ENCODE data around the gene MSMB.
A peak's percentile ranks its signal among the peaks of the same experiment; 100 is the strongest.

Gene MSMB

DNA sequence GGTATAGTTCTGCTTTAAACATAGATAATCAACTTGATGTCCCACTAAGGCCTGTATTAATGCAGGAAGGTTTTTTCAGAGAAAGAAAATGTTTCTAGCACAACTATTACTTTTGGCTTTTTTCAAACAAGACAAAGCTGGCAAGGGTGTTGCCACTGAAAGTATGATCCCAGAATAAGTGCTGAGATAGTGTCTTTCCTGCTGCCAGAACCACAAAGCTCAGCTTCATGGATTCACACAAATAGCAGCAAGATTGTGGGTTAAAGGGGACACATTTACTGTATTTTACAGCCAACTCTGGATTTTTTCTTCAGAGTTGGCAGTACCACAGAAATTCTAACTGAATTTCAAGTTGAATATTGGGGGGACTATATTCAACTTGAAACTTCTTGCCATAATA lies 20.0 kb downstream of the MSMB start:
- Histone ChIP-seq H3K4me1 (ENCODE audit: control insufficient read depth, low read depth, low read length) (peaks cover 16% of the 10 kb centered on the region), H3K36me3 (ENCODE audit: control insufficient read depth, low read depth, low read length) (no peaks in the 10 kb centered on the region), H3K27me3 (ENCODE audit: control insufficient read depth, insufficient read depth, low read length) (no peaks in the 10 kb centered on the region), H3K9ac (ENCODE audit: low read length) (no peak overlapping the region), H3K4me3 (ENCODE audit: low read length) (no peak overlapping the region), H3K9me3 (ENCODE audit: control insufficient read depth, low read depth, low read length) (no peaks in the 10 kb centered on the region), H3K27ac (ENCODE audit: low read length) (no peak overlapping the region)

DNA sequence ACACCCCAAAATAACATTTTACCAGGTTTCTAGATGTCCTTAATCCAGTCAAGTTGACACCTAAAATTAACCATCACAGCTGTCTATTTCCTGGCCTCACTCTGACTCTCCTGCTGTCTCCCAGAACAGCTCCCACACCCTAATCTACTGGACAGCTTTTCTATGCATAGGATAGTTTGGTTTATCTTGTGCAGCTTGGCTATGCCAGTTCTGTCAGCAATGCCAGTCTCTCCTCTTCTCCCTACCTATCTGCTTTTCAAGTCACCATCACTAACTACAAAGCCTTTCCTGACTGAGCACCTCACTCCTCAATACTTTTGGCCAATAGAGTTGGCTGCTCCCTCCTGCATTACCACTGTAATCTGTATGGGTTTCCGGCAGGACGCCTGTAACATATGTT lies 20.7 kb downstream of the MSMB start:
- Histone ChIP-seq H3K4me3 (ENCODE audit: low read length) (no peak overlapping the region), H3K9me3 (ENCODE audit: control insufficient read depth, low read depth, low read length) (no peaks in the 10 kb centered on the region), H3K4me1 (ENCODE audit: control insufficient read depth, low read depth, low read length) (peaks cover 13% of the 10 kb centered on the region), H3K9ac (ENCODE audit: low read length) (no peak overlapping the region), H3K36me3 (ENCODE audit: control insufficient read depth, low read depth, low read length) (no peaks in the 10 kb centered on the region), H3K27ac (ENCODE audit: low read length) (no peak overlapping the region), H3K27me3 (ENCODE audit: control insufficient read depth, insufficient read depth, low read length) (no peaks in the 10 kb centered on the region)

DNA sequence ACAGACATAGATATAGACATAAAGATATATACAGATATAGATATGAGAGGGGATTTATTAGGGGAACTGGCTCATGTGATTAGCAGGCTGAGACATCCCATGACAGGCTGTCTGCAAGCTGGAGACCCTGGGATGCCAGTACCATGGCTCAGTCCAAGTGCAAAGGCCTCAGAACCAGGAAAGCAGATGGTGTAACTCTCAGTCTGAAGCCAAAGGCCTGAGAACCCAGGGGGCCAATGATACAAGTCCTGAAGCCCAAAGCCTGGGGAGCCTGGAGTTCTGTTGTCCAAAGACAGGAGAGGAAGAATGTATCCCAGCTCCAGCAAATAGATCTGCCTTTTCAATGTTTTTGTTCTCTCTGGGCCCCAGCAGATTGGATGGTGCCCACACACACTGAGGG lies 21.1 kb downstream of the MSMB start:
- Histone ChIP-seq H3K27ac (ENCODE audit: low read length) (no peak overlapping the region), H3K4me3 (ENCODE audit: low read length) (no peak overlapping the region), H3K4me1 (ENCODE audit: control insufficient read depth, low read depth, low read length) (peaks cover 13% of the 10 kb centered on the region), H3K9me3 (ENCODE audit: control insufficient read depth, low read depth, low read length) (no peaks in the 10 kb centered on the region), H3K9ac (ENCODE audit: low read length) (no peak overlapping the region), H3K27me3 (ENCODE audit: control insufficient read depth, insufficient read depth, low read length) (no peaks in the 10 kb centered on the region), H3K36me3 (ENCODE audit: control insufficient read depth, low read depth, low read length) (no peaks in the 10 kb centered on the region)

DNA sequence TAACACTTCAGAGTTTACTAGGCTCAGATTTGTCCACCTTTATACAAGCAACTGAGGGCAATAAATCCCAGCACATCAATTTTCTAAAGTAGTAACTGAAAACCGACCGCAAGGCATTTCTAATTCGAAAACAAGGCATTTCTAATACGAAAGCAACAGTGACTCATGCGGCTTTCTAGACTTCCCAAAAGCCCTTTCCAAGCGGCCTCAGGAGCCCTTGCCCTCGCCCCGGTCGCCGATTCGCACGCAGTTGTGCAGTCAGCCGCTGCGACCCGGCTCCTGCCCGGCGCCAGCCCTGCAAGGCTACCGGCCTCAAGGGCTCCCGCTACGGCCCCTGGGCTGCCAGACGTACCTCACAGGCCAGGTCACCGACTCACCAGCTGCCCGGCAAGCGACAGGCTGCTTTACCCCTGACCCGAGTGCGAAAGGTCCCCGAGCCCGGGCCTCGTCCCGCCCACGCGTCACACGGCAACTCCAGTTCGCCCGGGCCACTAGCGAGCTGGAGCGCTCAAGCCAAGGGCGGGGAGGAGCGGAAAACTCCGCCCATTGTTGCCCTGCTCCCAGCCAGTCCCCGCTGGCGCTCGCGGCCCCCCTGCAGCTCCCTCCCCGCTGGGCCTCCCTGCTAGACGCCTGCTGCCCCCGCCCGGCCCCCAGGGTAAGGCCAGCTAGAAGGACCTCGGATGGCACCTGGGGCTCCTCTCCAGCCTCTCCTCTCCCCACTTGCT lies 22.9 kb downstream of the MSMB start:
- H3K4me1 ChIP-seq (ENCODE audit: control insufficient read depth, low read depth, low read length), result no peaks in the 10 kb centered on the region
- no peaks in the 10 kb centered on the region for H3K9me3 ChIP-seq (ENCODE audit: control insufficient read depth, low read depth, low read length)
- no peaks in the 10 kb centered on the region for H3K36me3 ChIP-seq (ENCODE audit: control insufficient read depth, low read depth, low read length)

DNA sequence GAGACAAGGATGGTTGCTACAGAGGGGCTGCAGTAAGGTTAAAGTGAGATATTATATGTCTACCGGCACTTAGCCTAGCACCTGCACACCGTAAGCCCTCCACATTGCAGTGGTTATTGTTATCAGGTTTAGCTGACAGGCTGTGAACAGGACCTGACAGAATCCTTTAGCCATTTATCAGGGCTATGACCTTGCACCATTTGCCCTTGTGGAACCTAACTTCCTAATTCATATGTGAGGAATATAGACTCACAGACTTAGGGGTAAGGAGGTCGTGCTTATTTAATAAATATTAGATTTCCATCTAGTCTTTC lies 25.8 kb downstream of the MSMB start:
- H3K9me3 ChIP-seq (ENCODE audit: control insufficient read depth, low read depth, low read length), result no peaks in the 10 kb centered on the region
- H3K4me3 ChIP-seq (ENCODE audit: low read length), result no peak overlapping the region
- no peak overlapping the region for H3K9ac ChIP-seq (ENCODE audit: low read length)
- peaks cover 5% of the 10 kb centered on the region for H3K36me3 ChIP-seq (ENCODE audit: control insufficient read depth, low read depth, low read length)
- no peak overlapping the region for H3K27ac ChIP-seq (ENCODE audit: low read length)
- no peaks in the 10 kb centered on the region for H3K27me3 ChIP-seq (ENCODE audit: control insufficient read depth, insufficient read depth, low read length)
- no peaks in the 10 kb centered on the region for H3K4me1 ChIP-seq (ENCODE audit: control insufficient read depth, low read depth, low read length)

More for the DNA sequence above, 22.9 kb downstream of the MSMB start:
- H3K4me3 ChIP-seq (ENCODE audit: low read length), result peak overlapping the region; percentile 66
- no peak overlapping the region for H3K27ac ChIP-seq (ENCODE audit: low read length)
- H3K27me3 ChIP-seq (ENCODE audit: control insufficient read depth, insufficient read depth, low read length), result no peaks in the 10 kb centered on the region
- H3K9ac ChIP-seq (ENCODE audit: low read length), result peak overlapping the region; percentile 64

DNA sequence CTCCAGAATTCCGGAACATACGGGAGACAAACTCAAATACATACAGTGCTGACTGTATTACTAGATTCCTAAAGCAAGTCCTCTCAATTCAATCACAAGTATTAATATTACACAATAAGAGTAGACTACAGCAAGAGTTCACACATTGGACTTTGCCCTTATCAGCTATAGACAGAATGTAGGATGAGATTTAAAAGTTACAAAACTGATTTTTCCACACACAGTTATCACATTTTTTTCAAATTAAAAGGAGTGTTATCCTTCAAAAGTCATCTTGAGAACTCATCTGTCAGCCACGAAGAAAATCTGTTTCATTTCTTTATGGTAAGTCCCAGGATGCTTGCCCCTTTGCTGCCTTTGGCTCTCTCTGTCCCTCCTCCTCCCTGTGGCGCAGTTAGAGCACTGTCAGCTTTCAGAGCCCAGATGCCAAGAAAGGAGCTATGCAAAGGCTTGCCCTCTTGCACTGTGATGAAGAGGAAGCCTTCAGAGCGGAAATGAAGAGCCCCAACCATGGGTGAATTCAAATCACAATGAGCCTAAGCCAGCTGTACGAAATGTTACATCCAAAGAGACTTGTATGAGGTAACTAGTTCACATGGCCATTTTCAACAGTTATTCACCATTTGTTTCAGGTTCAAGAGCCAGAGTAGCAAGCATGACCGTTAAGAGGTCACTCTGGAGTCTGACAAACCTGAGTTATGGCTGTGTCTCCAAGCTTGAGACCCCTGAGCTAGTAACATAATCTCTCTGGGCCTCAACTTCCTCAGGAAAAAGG lies 26.3 kb downstream of the MSMB start:
- Histone ChIP-seq H3K9me3 (ENCODE audit: control insufficient read depth, low read depth, low read length) (no peaks in the 10 kb centered on the region), H3K4me1 (ENCODE audit: control insufficient read depth, low read depth, low read length) (no peaks in the 10 kb centered on the region), H3K27ac (ENCODE audit: low read length) (no peak overlapping the region), H3K4me3 (ENCODE audit: low read length) (no peak overlapping the region), H3K27me3 (ENCODE audit: control insufficient read depth, insufficient read depth, low read length) (no peaks in the 10 kb centered on the region), H3K9ac (ENCODE audit: low read length) (no peak overlapping the region), H3K36me3 (ENCODE audit: control insufficient read depth, low read depth, low read length) (peaks cover 7% of the 10 kb centered on the region)

DNA sequence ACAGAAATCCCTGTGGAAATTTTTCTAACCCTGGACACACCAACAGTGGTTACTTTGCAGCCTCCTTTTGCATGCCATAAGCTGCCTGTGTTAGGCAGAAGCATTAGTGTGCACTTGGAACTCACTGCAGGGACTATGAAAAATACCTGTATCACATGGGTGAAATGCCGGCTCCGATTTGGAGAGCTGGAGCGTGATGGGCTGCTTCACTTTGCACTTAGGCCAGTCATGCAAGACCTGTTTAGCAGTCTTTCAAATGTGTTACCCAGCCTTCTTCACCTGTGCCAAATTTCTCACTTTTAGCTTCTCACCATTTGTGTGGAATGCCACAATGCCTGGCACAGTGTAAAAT lies 26.9 kb downstream of the MSMB start:
- H3K4me3 ChIP-seq (ENCODE audit: low read length), result no peak overlapping the region
- no peak overlapping the region for H3K27ac ChIP-seq (ENCODE audit: low read length)
- peaks cover 13% of the 10 kb centered on the region for H3K36me3 ChIP-seq (ENCODE audit: control insufficient read depth, low read depth, low read length)
- H3K4me1 ChIP-seq (ENCODE audit: control insufficient read depth, low read depth, low read length), result no peaks in the 10 kb centered on the region
- H3K9ac ChIP-seq (ENCODE audit: low read length), result no peak overlapping the region
- no peaks in the 10 kb centered on the region for H3K9me3 ChIP-seq (ENCODE audit: control insufficient read depth, low read depth, low read length)
- H3K27me3 ChIP-seq (ENCODE audit: control insufficient read depth, insufficient read depth, low read length), result no peaks in the 10 kb centered on the region

DNA sequence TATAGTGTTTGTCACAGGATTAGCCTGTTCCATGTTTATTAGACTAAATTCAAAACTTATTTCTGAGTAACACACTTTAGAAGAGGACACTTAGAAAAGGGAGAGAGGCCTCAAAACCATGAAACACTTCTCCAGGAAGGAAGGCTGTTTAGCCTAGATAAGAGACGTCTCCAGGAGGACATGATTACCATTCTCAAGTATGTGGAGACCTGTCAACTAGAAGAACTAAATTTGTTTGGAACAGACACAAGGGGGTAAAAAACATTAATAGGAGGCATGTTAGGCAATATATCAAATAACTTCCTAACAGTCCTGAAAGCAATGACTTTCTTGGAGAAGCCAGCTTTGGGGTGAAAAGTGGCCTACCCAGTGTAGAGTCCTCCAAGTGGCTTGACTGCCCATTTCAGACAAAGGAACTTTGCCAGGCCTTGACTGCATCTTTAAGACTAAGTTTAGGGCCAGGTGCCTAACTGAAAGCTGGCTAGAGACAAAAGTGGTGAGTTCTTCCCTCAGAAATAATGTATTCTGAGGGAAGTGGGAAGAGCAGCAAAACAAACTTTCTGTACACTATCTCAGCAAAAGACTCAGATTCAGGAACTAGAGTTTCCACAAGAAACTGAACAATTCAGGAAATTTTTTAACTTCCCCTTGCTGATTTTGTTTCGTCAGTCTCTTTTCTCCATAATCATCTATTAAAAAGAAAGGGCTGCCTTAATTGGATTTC lies 27.5 kb downstream of the MSMB start:
- Histone ChIP-seq H3K4me1 (ENCODE audit: control insufficient read depth, low read depth, low read length) (no peaks in the 10 kb centered on the region), H3K9me3 (ENCODE audit: control insufficient read depth, low read depth, low read length) (no peaks in the 10 kb centered on the region), H3K27me3 (ENCODE audit: control insufficient read depth, insufficient read depth, low read length) (no peaks in the 10 kb centered on the region), H3K36me3 (ENCODE audit: control insufficient read depth, low read depth, low read length) (peaks cover 16% of the 10 kb centered on the region), H3K27ac (ENCODE audit: low read length) (no peak overlapping the region), H3K4me3 (ENCODE audit: low read length) (no peak overlapping the region), H3K9ac (ENCODE audit: low read length) (no peak overlapping the region)

DNA sequence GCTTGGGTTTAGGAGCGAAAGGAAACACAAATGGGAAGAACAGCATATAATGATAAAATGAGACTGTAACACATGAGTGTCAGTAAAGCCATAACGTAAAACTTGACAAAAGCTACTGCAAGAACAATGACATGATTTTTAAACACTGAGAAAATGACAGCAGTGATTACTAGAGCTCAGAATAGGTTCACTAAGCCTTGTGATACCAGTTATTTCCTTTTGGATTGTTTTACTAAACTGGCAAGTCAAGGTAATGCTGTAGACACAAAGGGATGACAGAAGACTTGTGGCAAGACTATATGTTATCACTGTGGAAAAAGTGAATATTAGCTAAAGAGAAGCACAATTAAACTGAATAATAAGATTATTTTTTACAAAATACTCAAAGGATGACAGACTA lies 28.3 kb downstream of the MSMB start:
- peaks cover 24% of the 10 kb centered on the region for H3K36me3 ChIP-seq (ENCODE audit: control insufficient read depth, low read depth, low read length)
- H3K9me3 ChIP-seq (ENCODE audit: control insufficient read depth, low read depth, low read length), result no peaks in the 10 kb centered on the region
- no peaks in the 10 kb centered on the region for H3K27me3 ChIP-seq (ENCODE audit: control insufficient read depth, insufficient read depth, low read length)
- H3K27ac ChIP-seq (ENCODE audit: low read length), result no peak overlapping the region
- H3K4me1 ChIP-seq (ENCODE audit: control insufficient read depth, low read depth, low read length), result no peaks in the 10 kb centered on the region
- no peak overlapping the region for H3K4me3 ChIP-seq (ENCODE audit: low read length)
- no peak overlapping the region for H3K9ac ChIP-seq (ENCODE audit: low read length)

DNA sequence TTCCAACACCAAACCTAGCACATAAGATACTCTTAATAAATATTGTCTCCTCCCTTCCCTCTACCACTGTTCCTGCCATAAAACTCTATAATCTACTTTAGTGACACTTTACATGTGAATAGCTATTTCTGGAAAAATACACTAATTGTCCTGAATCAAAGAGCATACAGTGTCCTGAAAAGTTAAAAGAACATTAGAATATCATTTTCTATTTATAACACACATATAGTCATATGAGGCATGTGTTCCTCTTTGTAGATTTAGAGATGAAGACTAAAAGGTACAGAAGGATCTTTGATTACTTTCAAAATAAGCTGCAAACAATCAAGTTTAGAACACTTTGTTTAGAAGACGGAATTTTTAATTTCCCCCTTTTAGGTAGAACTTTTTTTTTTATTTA lies 29.3 kb downstream of the MSMB start:
- Histone ChIP-seq H3K4me1 (ENCODE audit: control insufficient read depth, low read depth, low read length) (no peaks in the 10 kb centered on the region), H3K4me3 (ENCODE audit: low read length) (no peak overlapping the region), H3K27me3 (ENCODE audit: control insufficient read depth, insufficient read depth, low read length) (no peaks in the 10 kb centered on the region), H3K36me3 (ENCODE audit: control insufficient read depth, low read depth, low read length) (peaks cover 30% of the 10 kb centered on the region), H3K27ac (ENCODE audit: low read length) (no peak overlapping the region), H3K9me3 (ENCODE audit: control insufficient read depth, low read depth, low read length) (no peaks in the 10 kb centered on the region), H3K9ac (ENCODE audit: low read length) (no peak overlapping the region)

DNA sequence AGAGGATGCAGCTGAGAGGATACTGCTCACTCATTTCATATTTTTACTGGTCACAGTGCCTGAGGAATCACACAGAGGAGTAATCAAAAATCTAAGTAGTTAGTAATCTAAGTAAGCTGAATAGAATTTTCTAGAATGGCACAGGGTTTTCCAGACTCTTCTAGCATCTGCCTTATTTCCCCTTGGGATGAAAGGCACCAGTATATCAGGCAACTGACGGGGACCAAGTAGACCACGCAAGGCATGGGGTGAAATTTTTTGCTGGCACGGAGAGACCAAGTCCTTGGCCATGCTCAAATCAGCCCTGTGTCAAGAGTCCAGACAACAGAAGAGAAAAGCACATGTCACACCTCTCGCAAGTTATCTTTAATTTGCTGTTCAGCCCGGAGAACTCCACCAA lies 29.9 kb downstream of the MSMB start:
- Histone ChIP-seq H3K36me3 (ENCODE audit: control insufficient read depth, low read depth, low read length) (peaks cover 30% of the 10 kb centered on the region), H3K9me3 (ENCODE audit: control insufficient read depth, low read depth, low read length) (no peaks in the 10 kb centered on the region), H3K4me1 (ENCODE audit: control insufficient read depth, low read depth, low read length) (no peaks in the 10 kb centered on the region), H3K9ac (ENCODE audit: low read length) (no peak overlapping the region), H3K27me3 (ENCODE audit: control insufficient read depth, insufficient read depth, low read length) (no peaks in the 10 kb centered on the region), H3K4me3 (ENCODE audit: low read length) (no peak overlapping the region), H3K27ac (ENCODE audit: low read length) (no peak overlapping the region)
